Trophoblast cell (in vitro differentiated cells and primary cell): ENCODE data around the gene CFAP97D2.

Experiments
- DNase-seq, 2 donors: peaks; one replicate each; pipeline ENCODE4 v3.0.0-alpha.2; 2016
- H2AFZ ChIP-seq: 2 replicates; pipeline ENCODE4 v1.6.1; 2013; ENCODE audit warnings: low read length, moderate library complexity, mild to moderate bottlenecking; ENCODE audit not compliant: insufficient read depth, poor library complexity
- H2AK5ac ChIP-seq: 2 replicates; pipeline ENCODE4 v1.6.1; 2013; ENCODE audit warnings: mild to moderate bottlenecking, low read length
- H2BK120ac ChIP-seq: 2 replicates; pipeline ENCODE4 v1.6.1; 2013; ENCODE audit warnings: low read length, mild to moderate bottlenecking, moderate library complexity; ENCODE audit not compliant: insufficient read depth, poor library complexity
- H2BK12ac ChIP-seq: 2 replicates; pipeline ENCODE4 v1.6.1; 2013; ENCODE audit warnings: mild to moderate bottlenecking, low read length, moderate library complexity
- H2BK5ac ChIP-seq: 2 replicates; pipeline ENCODE4 v1.6.1; 2013; ENCODE audit warnings: low read length, low read depth, moderate library complexity, mild to moderate bottlenecking; ENCODE audit not compliant: poor library complexity
- H3K14ac ChIP-seq: 2 replicates; pipeline ENCODE4 v1.6.1; 2013; ENCODE audit warnings: mild to moderate bottlenecking, low read length
- H3K18ac ChIP-seq: 2 replicates; pipeline ENCODE4 v1.6.1; 2013; ENCODE audit warnings: mild to moderate bottlenecking, low read length
- H3K23ac ChIP-seq: 2 replicates; pipeline ENCODE4 v1.6.1; 2013; ENCODE audit warnings: low read length
- H3K27ac ChIP-seq: 2 replicates; pipeline ENCODE4 v1.5.1; 2013; ENCODE audit warnings: low read depth, mild to moderate bottlenecking, inconsistent platforms, low read length, moderate library complexity
- H3K27me3 ChIP-seq: 2 replicates; pipeline ENCODE4 v1.6.1; 2013; ENCODE audit warnings: inconsistent platforms, mild to moderate bottlenecking, low read length, moderate library complexity; ENCODE audit not compliant: insufficient read depth
- H3K36me3 ChIP-seq, 2 experiments: 1 replicate in 1 of 2; 2 replicates in 1 of 2; pipeline ENCODE4 v1.6.1; 2013; ENCODE audit warnings: low read length in 2 of 2, mild to moderate bottlenecking in 2 of 2, moderate library complexity in 1 of 2; ENCODE audit not compliant: insufficient read depth in 2 of 2, control insufficient read depth in 1 of 2
- H3K4ac ChIP-seq: 2 replicates; pipeline ENCODE4 v1.6.1; 2013; ENCODE audit warnings: low read depth, mild to moderate bottlenecking, low read length, moderate library complexity
- H3K4me1 ChIP-seq, 2 experiments: 1 replicate in 1 of 2; 2 replicates in 1 of 2; pipeline ENCODE4 v1.6.1; 2013; ENCODE audit warnings: low read length in 2 of 2, mild to moderate bottlenecking in 2 of 2, moderate library complexity in 1 of 2; ENCODE audit not compliant: insufficient read depth in 2 of 2, control insufficient read depth in 1 of 2
- H3K4me2 ChIP-seq: 2 replicates; pipeline ENCODE4 v1.6.1; 2013; ENCODE audit warnings: inconsistent platforms, mild to moderate bottlenecking, low read length, moderate library complexity
- H3K4me3 ChIP-seq: 2 replicates; pipeline ENCODE4 v1.5.1; 2013; ENCODE audit warnings: mild to moderate bottlenecking, low read depth, low read length, inconsistent platforms
- H3K79me1 ChIP-seq: one replicate; pipeline ENCODE4 v1.6.1; 2013; ENCODE audit warnings: low read length
- H3K79me2 ChIP-seq: 2 replicates; pipeline ENCODE4 v1.6.1; 2013; ENCODE audit warnings: low read length, mild to moderate bottlenecking; ENCODE audit not compliant: control insufficient read depth, insufficient read depth, poor library complexity
- H3K9ac ChIP-seq: 2 replicates; pipeline ENCODE4 v1.6.1; 2013; ENCODE audit warnings: mild to moderate bottlenecking, low read length
- H3K9me3 ChIP-seq: 2 replicates; pipeline ENCODE4 v1.6.1; 2013; ENCODE audit warnings: low read depth, mild to moderate bottlenecking, control low read depth, inconsistent platforms, low read length; ENCODE audit not compliant: insufficient read depth
- H4K12ac ChIP-seq: 2 replicates; pipeline ENCODE4 v1.6.1; 2013; ENCODE audit warnings: low read depth, mild to moderate bottlenecking, low read length, moderate library complexity
- H4K8ac ChIP-seq: 2 replicates; pipeline ENCODE4 v1.6.1; 2013; ENCODE audit warnings: low read depth, mild to moderate bottlenecking, low read length, moderate library complexity
- H4K91ac ChIP-seq: one replicate; pipeline ENCODE4 v1.6.1; 2013; ENCODE audit warnings: low read depth, mild to moderate bottlenecking, low read length, moderate library complexity
- WGBS: extraction: QIAGEN DNeasy Blood & Tissue Kit; methylation state at CpG from one replicate; pipeline ENCODE4 v1.1.7; 2013; ENCODE audit warnings: missing lambda C conversion rate; ENCODE audit not compliant: insufficient read length, insufficient coverage; ENCODE audit errors: extremely low coverage; 5-methylcytosine and 5-hydroxymethylcytosine counted together

Gene CFAP97D2

GRCh38 chr13:114200399-114200911, 21.4 kb downstream of the CFAP97D2 start:
- no peak overlapping the region for H2AFZ ChIP-seq
- H3K27me3 ChIP-seq, result no peaks in the 10 kb centered on the region
- no peak overlapping the region for H2AK5ac ChIP-seq
- no peaks in the 10 kb centered on the region for H3K79me1 ChIP-seq
- no peak overlapping the region for H3K4me3 ChIP-seq
- no CpG with 5 or more reads among the region's 18 CpGs for WGBS
- no peak overlapping the region for H4K12ac ChIP-seq
- H3K4me1 ChIP-seq, result no peaks in the 10 kb centered on the region
- peaks cover 12% of the 10 kb centered on the region for H3K9me3 ChIP-seq
- H2BK5ac ChIP-seq, result no peak overlapping the region
- no peak overlapping the region for H4K91ac ChIP-seq
- H3K9ac ChIP-seq, result no peak overlapping the region
- DNase-seq, result no peak
- H3K18ac ChIP-seq, result no peak overlapping the region
- no peak overlapping the region for H3K4ac ChIP-seq
- no peak overlapping the region for H3K27ac ChIP-seq
- no peaks in the 10 kb centered on the region for H3K36me3 ChIP-seq
- no peak overlapping the region for H3K4me2 ChIP-seq
- no peak overlapping the region for H2BK120ac ChIP-seq
- no peaks in the 10 kb centered on the region for H3K79me2 ChIP-seq
- H4K8ac ChIP-seq, result no peak overlapping the region
- H3K23ac ChIP-seq, result no peak overlapping the region
- no peak overlapping the region for H2BK12ac ChIP-seq
- H3K14ac ChIP-seq, result no peak overlapping the region

GRCh38 chr13:114202581-114202980, 23.5 kb downstream of the CFAP97D2 start:
- Histone ChIP-seq H2BK120ac (no peak overlapping the region), H4K12ac (no peak overlapping the region), H3K27ac (no peak overlapping the region), H3K4me1 (no peaks in the 10 kb centered on the region), H3K18ac (no peak overlapping the region), H3K14ac (no peak overlapping the region), H3K27me3 (no peaks in the 10 kb centered on the region), H3K36me3 (no peaks in the 10 kb centered on the region), H4K8ac (no peak overlapping the region), H2AK5ac (no peak overlapping the region), H2BK5ac (no peak overlapping the region), H3K4me2 (no peak overlapping the region), H3K23ac (no peak overlapping the region), H3K9me3 (peaks cover 20% of the 10 kb centered on the region), H3K9ac (no peak overlapping the region), H3K79me2 (no peaks in the 10 kb centered on the region), H3K79me1 (no peaks in the 10 kb centered on the region), H4K91ac (no peak overlapping the region), H2BK12ac (no peak overlapping the region), H2AFZ (no peak overlapping the region), H3K4me3 (no peak overlapping the region), H3K4ac (no peak overlapping the region)
- WGBS, result no CpG with 5 or more reads among the region's 6 CpGs
- DNase-seq, result no peak

DNA sequence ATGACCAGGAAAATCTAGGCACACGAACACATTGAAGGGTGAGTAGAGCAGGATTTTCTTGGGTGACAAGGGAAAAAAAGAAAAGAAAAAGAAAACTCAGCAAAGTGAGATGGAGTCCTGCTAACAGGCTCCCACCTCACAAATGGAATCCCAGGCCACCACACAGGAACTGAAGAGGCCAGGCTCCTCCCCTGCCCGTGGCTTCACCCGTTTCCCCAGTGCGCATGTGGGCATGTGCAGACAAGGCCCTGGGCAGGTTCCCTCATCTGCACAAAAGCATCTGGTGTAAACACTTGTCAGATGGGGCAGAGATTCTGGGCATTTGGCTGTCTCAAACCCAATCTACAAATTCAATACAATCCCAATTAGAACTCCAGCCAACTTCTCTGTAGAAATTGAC, 24.5 kb downstream of the CFAP97D2 start:
- no peaks in the 10 kb centered on the region for H3K79me2 ChIP-seq
- H2AFZ ChIP-seq, result no peak overlapping the region
- no peak overlapping the region for H3K4ac ChIP-seq
- H4K91ac ChIP-seq, result no peak overlapping the region
- H3K9ac ChIP-seq, result no peak overlapping the region
- no peaks in the 10 kb centered on the region for H3K27me3 ChIP-seq
- H3K79me1 ChIP-seq, result no peaks in the 10 kb centered on the region
- no peak overlapping the region for H4K8ac ChIP-seq
- no peak overlapping the region for H2BK5ac ChIP-seq
- no peak overlapping the region for H4K12ac ChIP-seq
- no peak overlapping the region for H3K27ac ChIP-seq
- no peak overlapping the region for H3K14ac ChIP-seq
- H3K18ac ChIP-seq, result no peak overlapping the region
- H2AK5ac ChIP-seq, result no peak overlapping the region
- H3K9me3 ChIP-seq, result peaks cover 20% of the 10 kb centered on the region
- no peak overlapping the region for H3K23ac ChIP-seq
- no CpG with 5 or more reads among the region's 4 CpGs for WGBS
- no peaks in the 10 kb centered on the region for H3K4me1 ChIP-seq
- no peak overlapping the region for H2BK120ac ChIP-seq
- H3K4me2 ChIP-seq, result no peak overlapping the region
- no peaks in the 10 kb centered on the region for H3K36me3 ChIP-seq
- no peak overlapping the region for H2BK12ac ChIP-seq
- no peak overlapping the region for H3K4me3 ChIP-seq
- DNase-seq, result no peak

DNA sequence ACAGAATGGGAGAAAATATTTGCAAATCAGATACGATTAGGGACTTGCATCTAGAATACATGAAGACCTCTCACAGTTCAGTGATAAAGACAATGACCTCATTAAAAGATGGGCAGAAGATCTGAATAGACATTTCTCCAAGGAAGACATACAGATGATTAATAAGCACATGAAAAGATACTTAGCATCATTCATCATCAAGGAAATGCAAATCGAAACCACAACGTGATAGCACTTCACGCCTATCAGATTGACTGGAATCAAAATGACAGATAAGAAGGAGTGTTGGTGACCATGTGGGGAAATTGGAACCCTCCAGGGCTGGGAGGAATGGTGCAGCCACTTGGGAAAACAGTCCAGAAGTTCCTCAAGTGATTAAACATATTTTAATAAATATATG, 25.8 kb downstream of the CFAP97D2 start:
- no peak overlapping the region for H2AK5ac ChIP-seq
- H3K23ac ChIP-seq, result no peak overlapping the region
- no peaks in the 10 kb centered on the region for H3K27me3 ChIP-seq
- no peak overlapping the region for H2AFZ ChIP-seq
- H4K91ac ChIP-seq, result no peak overlapping the region
- DNase-seq, result no peak
- no peak overlapping the region for H2BK120ac ChIP-seq
- H3K4me3 ChIP-seq, result no peak overlapping the region
- H2BK12ac ChIP-seq, result no peak overlapping the region
- no peak overlapping the region for H2BK5ac ChIP-seq
- H3K18ac ChIP-seq, result no peak overlapping the region
- no peaks in the 10 kb centered on the region for H3K79me1 ChIP-seq
- no peaks in the 10 kb centered on the region for H3K4me1 ChIP-seq
- no peak overlapping the region for H3K14ac ChIP-seq
- no peak overlapping the region for H3K9ac ChIP-seq
- H3K79me2 ChIP-seq, result no peaks in the 10 kb centered on the region
- H3K27ac ChIP-seq, result no peak overlapping the region
- H4K8ac ChIP-seq, result no peak overlapping the region
- no peak overlapping the region for H4K12ac ChIP-seq
- WGBS, result no CpG with 5 or more reads among the region's 4 CpGs
- H3K4me2 ChIP-seq, result no peak overlapping the region
- peaks cover 15% of the 10 kb centered on the region for H3K9me3 ChIP-seq
- H3K4ac ChIP-seq, result no peak overlapping the region
- H3K36me3 ChIP-seq, result no peaks in the 10 kb centered on the region
